Measurements from ENCODE around the gene RPAP2. TPM values are rescaled to one million over a fixed set of nuclear protein-coding genes. Genes with fewer than 3 reads are reported as not detected.

Gene RPAP2
- total RNA-seq, 2 experiments from 2014 or later: 37.1 to 41.4 TPM

- DNase-seq: no peak
- Mint-ChIP-seq H3K4me3 (peak overlapping the region; percentile 90), H3K4me1 (peaks cover 50% of the 10 kb centered on the region), H3K27me3 (no peaks in the 10 kb centered on the region), H3K9me3 (ENCODE audit: low read depth) (no peaks in the 10 kb centered on the region), H3K27ac (peak overlapping the region; percentile 95), H3K36me3 (peaks cover 38% of the 10 kb centered on the region)
- ATAC-seq: no peak
- CTCF ChIA-PET: interaction anchor here (0.6 to 4.0 kb wide), 4 partner anchors 9 to 302 kb away, joined by 3 to 16 read pairs (median 6); no protein-coding TSS in a partner anchor
These were observed 755 bp downstream of the RPAP2 start for GRCh38 chr1:92299477-92300150.

GRCh38 chr1:92301021-92301420 lies 2.2 kb downstream of the RPAP2 start:
- Mint-ChIP-seq H3K27me3 (no peaks in the 10 kb centered on the region), H3K4me1 (peaks cover 45% of the 10 kb centered on the region), H3K4me3 (no peak overlapping the region), H3K36me3 (peaks cover 34% of the 10 kb centered on the region), H3K27ac (no peak overlapping the region), H3K9me3 (ENCODE audit: low read depth) (no peaks in the 10 kb centered on the region)
- CTCF ChIA-PET: interaction anchor here (0.6 to 4.0 kb wide), 5 partner anchors 9 to 243 kb away, joined by 3 to 16 read pairs (median 4); no protein-coding TSS in a partner anchor
- ATAC-seq (no peak), DNase-seq (no peak)

DNA sequence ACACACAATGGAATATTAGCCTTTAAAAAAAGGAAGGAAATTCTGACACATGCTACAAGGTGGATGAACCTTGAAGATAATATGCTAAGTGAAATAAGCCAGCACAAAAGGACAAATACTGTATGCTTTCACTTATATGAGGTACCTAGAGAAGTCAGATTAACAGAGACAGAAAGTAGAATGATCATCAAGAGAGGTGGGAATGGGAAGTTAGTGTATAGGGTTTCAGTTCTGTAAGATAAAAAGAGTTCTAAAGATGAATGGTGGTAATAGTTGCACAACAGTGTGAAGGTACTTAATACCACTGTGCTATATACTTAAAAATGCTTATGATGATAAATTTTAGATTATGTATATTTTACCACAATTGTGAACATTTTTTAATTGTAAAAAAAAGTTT lies 7.2 kb downstream of the RPAP2 start:
- peaks cover 21% of the 10 kb centered on the region for H3K4me1 Mint-ChIP-seq
- H3K27ac Mint-ChIP-seq: no peak overlapping the region
- peaks cover 36% of the 10 kb centered on the region for H3K36me3 Mint-ChIP-seq
- CTCF ChIA-PET: interaction anchor here (20.4 kb wide), 1 partner anchor 178 kb away, joined by 296 read pairs; the partner anchor contains the start of gene GFI1
- H3K9me3 Mint-ChIP-seq (ENCODE audit: low read depth): no peaks in the 10 kb centered on the region
- no peak overlapping the region for H3K4me3 Mint-ChIP-seq
- no peak for ATAC-seq
- DNase-seq: no peak
- no peaks in the 10 kb centered on the region for H3K27me3 Mint-ChIP-seq

- ATAC-seq (no peak), DNase-seq (no peak)
- Mint-ChIP-seq H3K36me3 (peaks cover 41% of the 10 kb centered on the region), H3K27me3 (no peaks in the 10 kb centered on the region), H3K27ac (no peak overlapping the region), H3K4me3 (no peak overlapping the region), H3K9me3 (ENCODE audit: low read depth) (no peaks in the 10 kb centered on the region), H3K4me1 (peaks cover 30% of the 10 kb centered on the region)
- CTCF ChIA-PET: interaction anchor here (0.8 to 20.4 kb wide), 3 partner anchors 167 to 260 kb away, joined by 3 to 296 read pairs (median 3); partner anchors contain the start of gene GFI1
These were observed 9.1 kb downstream of the RPAP2 start for GRCh38 chr1:92307980-92308379.

GRCh38 chr1:92310185-92310597 lies 11.3 kb downstream of the RPAP2 start:
- DNase-seq (no peak), ATAC-seq (peak; percentile 48)
- H3K9me3 Mint-ChIP-seq (ENCODE audit: low read depth): no peaks in the 10 kb centered on the region
- H3K27me3 Mint-ChIP-seq: no peaks in the 10 kb centered on the region
- H3K4me3 Mint-ChIP-seq: no peak overlapping the region
- H3K27ac Mint-ChIP-seq: no peak overlapping the region
- peaks cover 46% of the 10 kb centered on the region for H3K36me3 Mint-ChIP-seq
- peaks cover 45% of the 10 kb centered on the region for H3K4me1 Mint-ChIP-seq
- CTCF ChIA-PET: interaction anchor here (0.6 to 20.4 kb wide), 34 partner anchors 9 to 314 kb away, joined by 3 to 296 read pairs (median 4); partner anchors contain the start of genes GFI1, GLMN and RPAP2

- Mint-ChIP-seq H3K27me3 (no peaks in the 10 kb centered on the region), H3K36me3 (peaks cover 36% of the 10 kb centered on the region), H3K4me1 (peaks cover 79% of the 10 kb centered on the region), H3K9me3 (ENCODE audit: low read depth) (no peaks in the 10 kb centered on the region), H3K4me3 (no peak overlapping the region), H3K27ac (peak overlapping the region; percentile 91)
- DNase-seq (no peak), ATAC-seq (no peak)
- CTCF ChIA-PET: interaction anchor here (0.6 to 20.4 kb wide), 14 partner anchors 13 to 317 kb away, joined by 3 to 296 read pairs (median 4); partner anchors contain the start of gene GFI1
These were observed 15.2 kb downstream of the RPAP2 start for GRCh38 chr1:92314024-92314423.

GRCh38 chr1:92315766-92316599 lies 17.1 kb downstream of the RPAP2 start:
- DNase-seq (peak; percentile 87), ATAC-seq (peak; percentile 80)
- Mint-ChIP-seq H3K4me3 (peak overlapping the region; percentile 40), H3K36me3 (peaks cover 46% of the 10 kb centered on the region), H3K9me3 (ENCODE audit: low read depth) (no peaks in the 10 kb centered on the region), H3K4me1 (peaks cover 82% of the 10 kb centered on the region), H3K27me3 (no peaks in the 10 kb centered on the region), H3K27ac (peak overlapping the region; percentile 84)
- CTCF ChIA-PET: interaction anchor here (0.8 to 20.4 kb wide), 12 partner anchors 15 to 280 kb away, joined by 3 to 296 read pairs (median 4); partner anchors contain the start of gene GFI1

- H3K27me3 Mint-ChIP-seq: no peaks in the 10 kb centered on the region
- peak overlapping the region; percentile 84 for H3K27ac Mint-ChIP-seq
- H3K36me3 Mint-ChIP-seq: peaks cover 40% of the 10 kb centered on the region
- CTCF ChIA-PET: interaction anchor here (0.8 to 20.4 kb wide), 6 partner anchors 8 to 166 kb away, joined by 3 to 296 read pairs (median 6); partner anchors contain the start of gene GFI1
- peaks cover 69% of the 10 kb centered on the region for H3K4me1 Mint-ChIP-seq
- ATAC-seq (peak; percentile 72), DNase-seq (peak; percentile 60)
- H3K4me3 Mint-ChIP-seq: peak overlapping the region; percentile 55
- H3K9me3 Mint-ChIP-seq (ENCODE audit: low read depth): no peaks in the 10 kb centered on the region
These were observed 19.1 kb downstream of the RPAP2 start for GRCh38 chr1:92317836-92318493.

DNA sequence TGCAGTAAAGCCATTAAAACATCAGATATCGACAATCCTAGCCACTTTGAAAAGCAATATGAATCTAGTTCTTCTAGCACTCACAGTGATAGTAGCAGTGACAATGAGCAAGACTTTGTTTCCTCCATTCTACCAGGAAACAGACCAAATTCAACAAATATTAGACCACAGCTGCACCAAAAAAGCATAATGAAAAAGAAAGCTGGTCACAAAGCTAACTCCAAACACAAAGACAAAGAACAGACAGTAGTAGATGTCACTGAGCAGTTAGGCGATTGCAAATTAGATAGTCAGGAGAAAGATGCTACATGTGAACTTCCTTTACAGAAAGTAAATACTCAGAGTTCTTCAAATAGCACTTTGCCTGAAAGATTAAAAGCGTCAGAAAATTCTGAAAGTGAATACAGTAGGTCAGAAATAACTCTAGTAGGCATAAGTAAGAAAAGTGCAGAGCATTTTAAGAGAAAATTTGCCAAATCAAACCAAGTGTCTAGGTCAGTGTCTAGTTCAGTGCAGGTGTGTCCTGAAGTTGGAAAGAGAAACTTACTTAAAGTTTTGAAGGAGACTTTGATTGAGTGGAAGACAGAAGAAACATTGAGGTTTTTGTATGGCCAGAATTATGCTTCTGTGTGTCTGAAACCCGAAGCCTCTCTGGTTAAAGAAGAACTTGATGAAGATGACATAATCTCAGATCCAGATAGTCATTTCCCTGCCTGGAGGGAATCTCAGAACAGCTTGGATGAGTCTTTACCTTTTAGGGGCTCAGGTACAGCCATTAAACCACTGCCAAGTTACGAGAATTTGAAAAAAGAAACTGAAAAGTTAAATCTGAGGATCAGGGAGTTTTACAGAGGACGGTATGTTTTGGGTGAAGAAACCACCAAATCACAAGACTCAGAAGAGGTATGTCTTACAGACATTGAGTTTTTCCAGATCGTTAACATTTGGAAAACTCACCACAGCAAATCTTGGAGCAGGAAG lies 24.9 kb downstream of the RPAP2 start:
- ATAC-seq (peak; percentile 79), DNase-seq (no peak)
- CTCF ChIA-PET: interaction anchor here (0.8 to 20.4 kb wide), 3 partner anchors 41 to 161 kb away, joined by 3 to 296 read pairs (median 10); partner anchors contain the start of gene GFI1
- Mint-ChIP-seq H3K27ac (peak overlapping the region; percentile 95), H3K4me1 (peaks cover 41% of the 10 kb centered on the region), H3K4me3 (peak overlapping the region; percentile 72), H3K9me3 (ENCODE audit: low read depth) (peaks cover 8% of the 10 kb centered on the region), H3K27me3 (no peaks in the 10 kb centered on the region), H3K36me3 (peaks cover 67% of the 10 kb centered on the region)

DNA sequence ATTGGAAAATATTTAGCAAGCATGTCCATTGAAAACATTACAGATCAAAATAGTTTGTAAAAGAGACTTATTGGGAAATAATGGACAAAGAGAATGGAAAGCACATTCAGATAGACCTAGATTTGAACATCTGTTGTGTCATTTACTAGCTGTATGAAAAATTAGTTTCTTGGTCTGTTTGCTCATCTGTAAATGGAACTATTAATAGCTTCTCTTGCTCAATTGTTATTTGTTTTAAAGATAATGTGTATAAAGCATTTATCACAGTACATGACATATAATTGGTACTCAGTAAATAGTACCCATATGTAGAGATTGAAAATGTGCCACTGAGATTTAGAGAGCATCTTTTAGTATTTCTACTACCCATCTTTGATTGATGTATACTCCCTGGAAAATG lies 25.9 kb downstream of the RPAP2 start:
- peak overlapping the region; percentile 72 for H3K4me3 Mint-ChIP-seq
- H3K27ac Mint-ChIP-seq: peak overlapping the region; percentile 95
- CTCF ChIA-PET: interaction anchor here (1.2 to 20.4 kb wide), 4 partner anchors 11 to 160 kb away, joined by 3 to 296 read pairs (median 6); partner anchors contain the start of gene GFI1
- H3K4me1 Mint-ChIP-seq: peaks cover 32% of the 10 kb centered on the region
- H3K9me3 Mint-ChIP-seq (ENCODE audit: low read depth): peaks cover 8% of the 10 kb centered on the region
- ATAC-seq (no peak), DNase-seq (no peak)
- no peaks in the 10 kb centered on the region for H3K27me3 Mint-ChIP-seq
- peaks cover 72% of the 10 kb centered on the region for H3K36me3 Mint-ChIP-seq

DNA sequence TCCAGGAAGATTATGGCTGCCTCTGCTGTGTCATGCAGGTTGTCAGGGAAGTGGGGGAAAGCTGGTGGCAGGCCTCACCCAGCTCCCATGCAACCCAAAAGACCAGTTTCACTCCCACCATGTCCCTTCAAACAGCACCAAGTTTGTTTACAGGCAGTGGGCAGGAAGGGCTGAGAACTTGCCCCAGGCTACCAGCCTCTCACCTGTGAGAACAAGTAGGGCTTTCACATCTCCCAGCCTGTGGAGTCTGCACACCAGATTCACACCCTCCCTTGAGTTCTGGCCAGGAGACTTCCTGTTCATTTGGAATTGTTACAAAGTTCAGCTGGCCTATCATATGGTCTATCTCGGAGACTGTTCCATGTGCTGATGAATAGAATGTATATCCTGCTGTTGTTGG lies 27.8 kb downstream of the RPAP2 start:
- H3K4me3 Mint-ChIP-seq: no peak overlapping the region
- H3K9me3 Mint-ChIP-seq (ENCODE audit: low read depth): peaks cover 8% of the 10 kb centered on the region
- no peak for DNase-seq
- no peaks in the 10 kb centered on the region for H3K27me3 Mint-ChIP-seq
- ATAC-seq: no peak
- peaks cover 38% of the 10 kb centered on the region for H3K4me1 Mint-ChIP-seq
- CTCF ChIA-PET: interaction anchor here (1.0 to 1.4 kb wide), 3 partner anchors 9 to 160 kb away, joined by 3 to 4 read pairs (median 3); partner anchors contain the start of gene GFI1
- H3K36me3 Mint-ChIP-seq: peaks cover 72% of the 10 kb centered on the region
- H3K27ac Mint-ChIP-seq: peak overlapping the region; percentile 21

- CTCF ChIA-PET: interaction anchor here (1.4 kb wide), 1 partner anchor 159 kb away, joined by 3 read pairs; the partner anchor contains the start of gene GFI1
- Mint-ChIP-seq H3K4me1 (peaks cover 42% of the 10 kb centered on the region), H3K4me3 (no peak overlapping the region), H3K9me3 (ENCODE audit: low read depth) (peaks cover 10% of the 10 kb centered on the region), H3K27me3 (no peaks in the 10 kb centered on the region), H3K36me3 (peaks cover 77% of the 10 kb centered on the region), H3K27ac (no peak overlapping the region)
- DNase-seq (no peak), ATAC-seq (no peak)
These were observed 28.9 kb downstream of the RPAP2 start for GRCh38 chr1:92327794-92328193.
